Measurements from ENCODE around the gene RNF128.

- TF ChIP-seq CTCF (IDR thresholded peaks at IDR 0.05) (no peak), EZH2 (IDR thresholded peaks at IDR 0.05; ENCODE audit: borderline replicate concordance, insufficient read depth, low read depth, low read length, poor library complexity, severe bottlenecking) (no peak)
Observed at GRCh38 chrX:106716463-106716862, 10.0 kb upstream of the RNF128 start.

Data from B cell (primary cell).